Neural cell (in vitro differentiated cells): ENCODE data around the gene MEIS1. TPM values are rescaled to one million over a fixed set of nuclear protein-coding genes. Genes with fewer than 3 reads are reported as not detected.

Experiments
- H2AFZ ChIP-seq: fragments of 200-600, 300-800 bp; sonication (generic), shearing (Covaris generic); 2 replicates; pipeline ENCODE4 v1.6.0; 2014; ENCODE audit warnings: low read depth, mild to moderate bottlenecking, antibody characterized with exemption, low read length, moderate library complexity
- H3F3A ChIP-seq: fragments of 200-600 bp; shearing (Covaris generic); 2 replicates; pipeline ENCODE4 v1.6.1; 2016; ENCODE audit warnings: mild to moderate bottlenecking, moderate library complexity, mixed read lengths, antibody characterized with exemption, low read length; ENCODE audit not compliant: insufficient read depth, poor library complexity, severe bottlenecking
- H3K27ac ChIP-seq: fragments of 200-600, 300-800 bp; sonication (generic), shearing (Covaris generic); 2 replicates; pipeline ENCODE4 v1.5.1; 2014; ENCODE audit warnings: mild to moderate bottlenecking, low read length, moderate library complexity
- H3K27me3 ChIP-seq: fragments of 300-800, 200-600 bp; sonication (generic), shearing (Covaris generic); 2 replicates; pipeline ENCODE4 v1.6.0; 2014; ENCODE audit warnings: mild to moderate bottlenecking, low read depth, low read length, moderate library complexity; ENCODE audit not compliant: insufficient read depth
- H3K36me3 ChIP-seq: fragments of 300-800, 200-600 bp; sonication (generic), shearing (Covaris generic); 2 replicates; pipeline ENCODE4 v1.5.1; 2014; ENCODE audit warnings: mild to moderate bottlenecking, antibody characterized with exemption, low read length, moderate library complexity; ENCODE audit not compliant: insufficient read depth
- H3K4me2 ChIP-seq: fragments of 300-800, 200-600 bp; sonication (generic), shearing (Covaris generic); 2 replicates; pipeline ENCODE4 v1.6.0; 2014; ENCODE audit warnings: mild to moderate bottlenecking, low read length
- H3K4me3 ChIP-seq: fragments of 300-800, 200-600 bp; sonication (generic), shearing (Covaris generic); 2 replicates; pipeline ENCODE4 v1.5.1; 2014; ENCODE audit warnings: mild to moderate bottlenecking, low read length, moderate library complexity
- H3K79me2 ChIP-seq: fragments of 200-600 bp; shearing (Covaris generic); replicated peaks from 2 replicates; pipeline ENCODE4 v1.6.0; 2014; ENCODE audit warnings: mild to moderate bottlenecking, low read length, moderate library complexity; ENCODE audit not compliant: insufficient read depth
- H3K9ac ChIP-seq: fragments of 300-800, 200-600 bp; sonication (generic), shearing (Covaris generic); 2 replicates; pipeline ENCODE4 v1.6.1; 2016; ENCODE audit warnings: mild to moderate bottlenecking, low read length, mixed read lengths
- H3K9me2 ChIP-seq: fragments of 200-600 bp; shearing (Covaris generic); 2 replicates; pipeline ENCODE4 v1.6.1; 2016; ENCODE audit warnings: mild to moderate bottlenecking, low read length, mixed read lengths; ENCODE audit not compliant: insufficient read depth
- H3K9me3 ChIP-seq: fragments of 200-600, 300-800 bp; sonication (generic), shearing (Covaris generic); 2 replicates; pipeline ENCODE4 v1.6.1; 2016; ENCODE audit warnings: mild to moderate bottlenecking, mixed run types, low read length, moderate library complexity, mixed read lengths
- H4K20me1 ChIP-seq: fragments of 200-600 bp; shearing (Covaris generic); 2 replicates; pipeline ENCODE4 v1.6.1; 2016; ENCODE audit warnings: mild to moderate bottlenecking, mixed run types; ENCODE audit not compliant: insufficient read depth
- CTCF ChIP-seq: fragments of 450-650 bp; IDR thresholded peaks from 2 replicates; pipeline ENCODE4 v1.5.1; 2014; ENCODE audit warnings: antibody characterized with exemption, mild to moderate bottlenecking, moderate library complexity; ENCODE audit not compliant: poor library complexity, severe bottlenecking
- EP300 ChIP-seq: fragments of 450-650 bp; conservative IDR thresholded peaks from 2 replicates; pipeline ENCODE4 v1.6.1; 2014; ENCODE audit warnings: antibody characterized with exemption, mild to moderate bottlenecking, moderate library complexity; ENCODE audit not compliant: poor library complexity, severe bottlenecking
- EZH2 ChIP-seq: fragments of 200-600, 300-800 bp; shearing (Covaris generic), sonication (generic); IDR thresholded peaks from 2 replicates; pipeline ENCODE4 v1.6.1; 2014; ENCODE audit warnings: antibody characterized with exemption, low read length, borderline replicate concordance, mild to moderate bottlenecking; ENCODE audit not compliant: insufficient read depth, poor library complexity, severe bottlenecking
- MXI1 ChIP-seq: fragments of 450-650 bp; conservative IDR thresholded peaks from 2 replicates; pipeline ENCODE4 v1.6.1; 2014; ENCODE audit warnings: antibody characterized with exemption, mild to moderate bottlenecking; ENCODE audit not compliant: poor library complexity, severe bottlenecking
- POLR2AphosphoS5 ChIP-seq: IDR thresholded peaks from 2 replicates; pipeline ENCODE4 v1.6.1; 2012
- RAD21 ChIP-seq: fragments of 450-650 bp; conservative IDR thresholded peaks from 2 replicates; pipeline ENCODE4 v1.6.1; 2014; ENCODE audit warnings: antibody characterized with exemption, mild to moderate bottlenecking, moderate library complexity
- REST ChIP-seq: IDR thresholded peaks from 2 replicates; pipeline ENCODE4 v1.6.1; 2012; ENCODE audit warnings: borderline replicate concordance
- SMC3 ChIP-seq: fragments of 450-650 bp; conservative IDR thresholded peaks from 2 replicates; pipeline ENCODE4 v1.6.1; 2014; ENCODE audit warnings: antibody characterized with exemption, mild to moderate bottlenecking, moderate library complexity; ENCODE audit not compliant: poor library complexity
- TAF1 ChIP-seq: IDR thresholded peaks from 2 replicates; pipeline ENCODE4 v1.6.1; 2012; ENCODE audit warnings: low read depth
- polyA plus RNA-seq: library from polyadenylated mRNA; depleted of rRNA; stranded (reverse); fragments of >200 nt; gene quantifications from 2 replicates; pipeline ENCODE4 v1.2.3, GENCODE V29; 2014

MEIS1 gene
- polyA plus RNA-seq, 1 donor from 2014 or later = 46.5 TPM

- H3K36me3 ChIP-seq = no peaks in the 10 kb centered on the region
- no peak overlapping the region for H2AFZ ChIP-seq
- H3K27me3 ChIP-seq = no peaks in the 10 kb centered on the region
- no peaks in the 10 kb centered on the region for H3K9me2 ChIP-seq
- no peaks in the 10 kb centered on the region for H3F3A ChIP-seq
- no peaks in the 10 kb centered on the region for H4K20me1 ChIP-seq
- no peak overlapping the region for H3K4me2 ChIP-seq
- H3K27ac ChIP-seq = no peak overlapping the region
- H3K9ac ChIP-seq = no peak overlapping the region
- H3K9me3 ChIP-seq = no peaks in the 10 kb centered on the region
- H3K4me3 ChIP-seq = no peak overlapping the region
- H3K79me2 ChIP-seq = peaks cover 11% of the 10 kb centered on the region
- no peak for TF ChIP-seq RAD21
Observed at GRCh38 chr2:66548422-66548821, 113.5 kb downstream of the MEIS1 start.

GRCh38 chr2:66550826-66551225, 115.9 kb downstream of the MEIS1 start:
- Histone ChIP-seq H3K27me3 (no peaks in the 10 kb centered on the region), H3K4me3 (no peak overlapping the region), H3K9ac (no peak overlapping the region), H3K9me3 (no peaks in the 10 kb centered on the region), H3K9me2 (no peaks in the 10 kb centered on the region), H3K79me2 (peaks cover 11% of the 10 kb centered on the region), H3K36me3 (no peaks in the 10 kb centered on the region), H2AFZ (no peak overlapping the region), H3K4me2 (no peak overlapping the region), H3K27ac (no peak overlapping the region), H4K20me1 (no peaks in the 10 kb centered on the region), H3F3A (no peaks in the 10 kb centered on the region)
- TF ChIP-seq SMC3 (no peak), TAF1 (no peak), EP300 (no peak), CTCF (no peak), REST (no peak), EZH2 (no peak), POLR2AphosphoS5 (no peak), MXI1 (no peak), RAD21 (no peak)

GRCh38 chr2:66553370-66553769, 118.4 kb downstream of the MEIS1 start:
- TF ChIP-seq MXI1 (no peak), POLR2AphosphoS5 (no peak)
- Histone ChIP-seq H3K27me3 (no peaks in the 10 kb centered on the region), H3K27ac (no peak overlapping the region), H3K9me2 (no peaks in the 10 kb centered on the region), H3K9ac (no peak overlapping the region), H3K4me3 (no peak overlapping the region), H3K36me3 (no peaks in the 10 kb centered on the region), H2AFZ (no peak overlapping the region), H3K79me2 (no peaks in the 10 kb centered on the region), H3K9me3 (no peaks in the 10 kb centered on the region), H3K4me2 (no peak overlapping the region), H3F3A (no peaks in the 10 kb centered on the region), H4K20me1 (no peaks in the 10 kb centered on the region)
